HepG2 (cell line): ENCODE measurements around the gene AGAP3. TPM values are rescaled to one million over a fixed set of nuclear protein-coding genes. Genes with fewer than 3 reads are reported as not detected.

Experiments
- KLF15 ChIP-seq: sonication (generic); formaldehyde crosslinking; IDR thresholded peaks from 2 replicates; pipeline ENCODE4 v1.8.1; 2023; ENCODE audit warnings: borderline replicate concordance, mild to moderate bottlenecking, inconsistent platforms, missing genetic modification reagents, mixed read lengths
- KMT2A ChIP-seq: sonication (generic); formaldehyde crosslinking; IDR thresholded peaks from 2 replicates; pipeline ENCODE4 v1.4.0; 2020; ENCODE audit warnings: missing genetic modification reagents
- NFE2 ChIP-seq: sonication (generic); formaldehyde crosslinking; IDR thresholded peaks from 2 replicates; pipeline ENCODE4 v1.4.0; 2020; ENCODE audit warnings: missing genetic modification reagents
- POGZ ChIP-seq: sonication (generic); formaldehyde crosslinking; IDR thresholded peaks from 2 replicates; pipeline ENCODE4 v1.4.0; 2020; ENCODE audit warnings: mild to moderate bottlenecking, missing genetic modification reagents
- RNF2 ChIP-seq: fragments of 450-650 bp; conservative IDR thresholded peaks from 2 replicates; pipeline ENCODE4 v1.6.1; 2016; ENCODE audit warnings: low read depth
- SATB2 ChIP-seq: sonication (generic); formaldehyde crosslinking; IDR thresholded peaks from 2 replicates; pipeline ENCODE4 v1.5.0; 2020; ENCODE audit warnings: missing genetic modification reagents
- SP140L ChIP-seq: sonication (generic); formaldehyde crosslinking; IDR thresholded peaks from 2 replicates; pipeline ENCODE4 v1.4.0; 2020; ENCODE audit warnings: missing genetic modification reagents, borderline replicate concordance
- ZBTB40 ChIP-seq, 2 experiments: fragments of 450-650 bp in 1 of 2; sonication (generic) in 1 of 2; formaldehyde crosslinking in 1 of 2; IDR thresholded peaks; 2 replicates each; pipeline versions ENCODE4 v1.6.1 to v1.8.0; 2016 to 2022; ENCODE audit warnings: antibody characterized with exemption in 1 of 2, mild to moderate bottlenecking in 1 of 2, missing genetic modification reagents in 1 of 2
- ZBTB8A ChIP-seq: sonication (generic); formaldehyde crosslinking; IDR thresholded peaks from 2 replicates; pipeline ENCODE4 v1.4.0; 2020; ENCODE audit warnings: mild to moderate bottlenecking, low read depth, missing genetic modification reagents, borderline replicate concordance
- ZNF275 ChIP-seq: sonication (generic); formaldehyde crosslinking; IDR thresholded peaks from 2 replicates; pipeline ENCODE4 v1.8.0; 2022; ENCODE audit warnings: missing genetic modification reagents, mild to moderate bottlenecking, inconsistent platforms, borderline replicate concordance
- ZNF281 ChIP-seq: sonication (generic); formaldehyde crosslinking; IDR thresholded peaks from 2 replicates; pipeline ENCODE4 v1.4.0; 2020; ENCODE audit warnings: missing genetic modification reagents, borderline replicate concordance
- ZNF331 ChIP-seq: sonication (generic); formaldehyde crosslinking; IDR thresholded peaks from 2 replicates; pipeline ENCODE4 v1.4.0; 2020; ENCODE audit warnings: missing genetic modification reagents
- ZNF556 ChIP-seq: sonication (generic); formaldehyde crosslinking; IDR thresholded peaks from 2 replicates; pipeline ENCODE4 v1.4.0; 2020; ENCODE audit warnings: mild to moderate bottlenecking, missing genetic modification reagents, borderline replicate concordance
- ZNF773 ChIP-seq: sonication (generic); formaldehyde crosslinking; IDR thresholded peaks from 2 replicates; pipeline ENCODE4 v1.4.0; 2020; ENCODE audit warnings: missing genetic modification reagents, borderline replicate concordance
- polyA plus RNA-seq, 8 experiments: library from polyadenylated mRNA; depleted of rRNA in 3 of 8; stranded (reverse) in 7 of 8; unstranded in 1 of 8; fragments of >200 nt; fragmentation: Illumina TruSeq in 4 of 8; extraction: Trizol in 4 of 8; gene quantifications; 2 replicates each; pipeline versions ENCODE4 v1.2.1 to v1.2.3, GENCODE V29; 2011 to 2016; ENCODE audit warnings: low read depth in 4 of 8, missing spikeins in 1 of 8, mixed read lengths in 1 of 8; ENCODE audit not compliant: insufficient read depth in 1 of 8
- total RNA-seq, 5 experiments: library from RNA; depleted of rRNA; stranded (reverse); fragments of >200 nt; fragmentation: Illumina TruSeq; extraction: Trizol; gene quantifications; 2 replicates each; pipeline ENCODE4 v1.2.3, GENCODE V29; 2016; ENCODE audit warnings: low read depth in 1 of 5

AGAP3 gene
- total and polyA plus RNA-seq, 2 of the 13 experiments (the other 11 are each of a cell fraction or from before 2014, with no cell fraction given) = 31.3 to 61.4 TPM

GRCh38 chr7:151088856-151089699 is 2.8 kb downstream of the AGAP3 start (continued):
- TF ChIP-seq ZBTB40 (IDR thresholded peaks at IDR 0.05) (no peak), ZBTB40 (CRISPR knock-in tag; IDR thresholded peaks at IDR 0.05) (0 out of 2 replicates have a peak, but pooled peaks have one; percentile 52), RNF2 (no peak), POGZ (CRISPR knock-in tag) (no peak), SP140L (CRISPR knock-in tag) (no peak), SATB2 (no peak), NFE2 (CRISPR knock-in tag) (no peak), KMT2A (CRISPR knock-in tag) (peak; percentile 27), KLF15 (no peak), ZNF281 (CRISPR knock-in tag) (0 out of 2 replicates have a peak, but pooled peaks have one; percentile 59), ZNF275 (CRISPR knock-in tag) (no peak), ZNF331 (peak; percentile 29; the same call in 1 of the 2 replicates), ZBTB8A (CRISPR knock-in tag) (no peak), ZNF556 (CRISPR knock-in tag) (0 out of 2 replicates have a peak, but pooled peaks have one; percentile 16), ZNF773 (CRISPR knock-in tag) (no peak)
